Endothelial cell of umbilical vein (primary cell): ENCODE measurements around the gene SORCS2.

Experiments
- EZH2 ChIP-seq: IDR thresholded peaks from 2 replicates; pipeline ENCODE4 v1.6.1; 2012; ENCODE audit warnings: borderline replicate concordance, low read depth, mild to moderate bottlenecking, moderate library complexity, low read length, inconsistent platforms; ENCODE audit not compliant: severe bottlenecking
- JUN ChIP-seq: IDR thresholded peaks from 2 replicates; pipeline ENCODE4 v1.6.1; 2011; ENCODE audit warnings: borderline replicate concordance, low read depth; ENCODE audit not compliant: insufficient read length, insufficient read depth
- MAX ChIP-seq: IDR thresholded peaks from 2 replicates; pipeline ENCODE4 v1.6.1; 2011; ENCODE audit not compliant: insufficient read depth, insufficient read length
- POLR2A ChIP-seq: IDR thresholded peaks from 2 replicates; pipeline ENCODE4 v1.6.1; 2012; ENCODE audit warnings: low read depth, mild to moderate bottlenecking, control low read depth, low read length
- POLR2AphosphoS5 ChIP-seq: IDR thresholded peaks from 2 replicates; pipeline ENCODE4 v1.6.1; 2012; ENCODE audit warnings: low read depth, mild to moderate bottlenecking, control low read depth, low read length, moderate library complexity; ENCODE audit not compliant: insufficient read depth
- TF ChIP-seq, protein P1 (sequence below), 2 donors: IDR thresholded peaks; 1 replicate in 1 of 2; 2 replicates in 1 of 2; pipeline ENCODE4 v1.5.1; 2011; ENCODE audit warnings: low read length in 2 of 2, mild to moderate bottlenecking in 2 of 2, moderate library complexity in 2 of 2, control low read depth in 1 of 2, inconsistent platforms in 1 of 2, low read depth in 1 of 2; ENCODE audit not compliant: insufficient read depth in 1 of 2; ENCODE audit errors: extremely low read depth in 1 of 2

- no peak for TF ChIP-seq POLR2AphosphoS5
- TF ChIP-seq, protein P1, sequence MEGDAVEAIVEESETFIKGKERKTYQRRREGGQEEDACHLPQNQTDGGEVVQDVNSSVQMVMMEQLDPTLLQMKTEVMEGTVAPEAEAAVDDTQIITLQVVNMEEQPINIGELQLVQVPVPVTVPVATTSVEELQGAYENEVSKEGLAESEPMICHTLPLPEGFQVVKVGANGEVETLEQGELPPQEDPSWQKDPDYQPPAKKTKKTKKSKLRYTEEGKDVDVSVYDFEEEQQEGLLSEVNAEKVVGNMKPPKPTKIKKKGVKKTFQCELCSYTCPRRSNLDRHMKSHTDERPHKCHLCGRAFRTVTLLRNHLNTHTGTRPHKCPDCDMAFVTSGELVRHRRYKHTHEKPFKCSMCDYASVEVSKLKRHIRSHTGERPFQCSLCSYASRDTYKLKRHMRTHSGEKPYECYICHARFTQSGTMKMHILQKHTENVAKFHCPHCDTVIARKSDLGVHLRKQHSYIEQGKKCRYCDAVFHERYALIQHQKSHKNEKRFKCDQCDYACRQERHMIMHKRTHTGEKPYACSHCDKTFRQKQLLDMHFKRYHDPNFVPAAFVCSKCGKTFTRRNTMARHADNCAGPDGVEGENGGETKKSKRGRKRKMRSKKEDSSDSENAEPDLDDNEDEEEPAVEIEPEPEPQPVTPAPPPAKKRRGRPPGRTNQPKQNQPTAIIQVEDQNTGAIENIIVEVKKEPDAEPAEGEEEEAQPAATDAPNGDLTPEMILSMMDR (IDR thresholded peaks at IDR 0.05; ENCODE audit: extremely low read depth in 1 of 2, insufficient read depth in 1 of 2, low read depth in 1 of 2, low read length in 2 of 2) = no peak
- TF ChIP-seq POLR2A = no peak
- no peak for TF ChIP-seq MAX
- TF ChIP-seq JUN = no peak
- TF ChIP-seq EZH2 = no peak
These were observed 598.7 kb downstream of the SORCS2 start for GRCh38 chr4:7790999-7791398.
